DND-41 (cell line): ENCODE data around the gene ATP2A3.
A peak's percentile ranks its signal among the peaks of the same experiment; 100 is the strongest.

Experiments used
- ATAC-seq: fragments of 200-7000 bp; cut with Tn5 transposase; 3 replicates; pipeline ENCODE4 v1.9.1; 2021; ENCODE audit warnings: low read depth; ENCODE audit not compliant: insufficient read depth
- DNase-seq: peaks from one replicate; pipeline ENCODE4 v3.0.0-alpha.2; 2020
- H2AFZ ChIP-seq: 2 replicates; pipeline ENCODE4 v1.6.0; 2012; ENCODE audit warnings: low read depth, low read length
- H3K27ac ChIP-seq: 2 replicates; pipeline ENCODE4 v1.5.1; 2012; ENCODE audit warnings: low read length, inconsistent platforms
- H3K27me3 ChIP-seq: fragments of 200-600 bp; sonication (generic); 2 replicates; pipeline ENCODE4 v1.6.0; 2012; ENCODE audit warnings: low read length, mild to moderate bottlenecking, inconsistent platforms; ENCODE audit not compliant: insufficient read depth, poor library complexity
- H3K36me3 ChIP-seq: 2 replicates; pipeline ENCODE4 v1.5.1; 2012; ENCODE audit warnings: low read length, inconsistent platforms; ENCODE audit not compliant: insufficient read depth
- H3K4me1 ChIP-seq: 2 replicates; pipeline ENCODE4 v1.5.1; 2012; ENCODE audit warnings: mild to moderate bottlenecking, low read length; ENCODE audit not compliant: insufficient read depth
- H3K4me2 ChIP-seq: 2 replicates; pipeline ENCODE4 v1.6.0; 2012; ENCODE audit warnings: mild to moderate bottlenecking, moderate library complexity, low read length, inconsistent platforms; ENCODE audit not compliant: insufficient read depth
- H3K4me3 ChIP-seq, 2 experiments: fragments of 200-600 bp in 1 of 2; shearing (Covaris generic) in 1 of 2; 2 replicates each; pipeline ENCODE4 v1.5.1; 2012 to 2016; ENCODE audit warnings: inconsistent platforms in 2 of 2, low read length in 2 of 2, mild to moderate bottlenecking in 2 of 2, low read depth in 1 of 2, moderate library complexity in 1 of 2
- H3K79me2 ChIP-seq: 2 replicates; pipeline ENCODE4 v1.6.0; 2012; ENCODE audit warnings: low read length, inconsistent platforms; ENCODE audit not compliant: insufficient read depth
- H3K9ac ChIP-seq: 2 replicates; pipeline ENCODE4 v1.6.0; 2012; ENCODE audit warnings: low read depth, mild to moderate bottlenecking, inconsistent platforms, low read length, moderate library complexity
- H3K9me3 ChIP-seq: 2 replicates; pipeline ENCODE4 v1.5.1; 2012; ENCODE audit warnings: low read length, moderate library complexity, mild to moderate bottlenecking, inconsistent platforms; ENCODE audit not compliant: insufficient read depth, severe bottlenecking
- H4K20me1 ChIP-seq: 2 replicates; pipeline ENCODE4 v1.6.0; 2012; ENCODE audit warnings: low read length; ENCODE audit not compliant: insufficient read depth
- CTCF ChIP-seq: IDR thresholded peaks from 2 replicates; pipeline ENCODE4 v1.5.1; 2012; ENCODE audit warnings: borderline replicate concordance, low read length, moderate library complexity, mild to moderate bottlenecking; ENCODE audit not compliant: poor library complexity, severe bottlenecking; ENCODE audit errors: extremely low read depth
- EZH2 ChIP-seq: IDR thresholded peaks from 3 replicates; pipeline ENCODE4 v1.6.1; 2012; ENCODE audit warnings: borderline replicate concordance, low read depth, mild to moderate bottlenecking, moderate library complexity, low read length, inconsistent platforms; ENCODE audit not compliant: severe bottlenecking

ATP2A3 gene

GRCh38 chr17:4004517-4005295 is 40.5 kb upstream of the ATP2A3 start:
- no peak overlapping the region for H3K9ac ChIP-seq
- no peak overlapping the region for H3K4me2 ChIP-seq
- TF ChIP-seq CTCF (peak; percentile 88), EZH2 (no peak)
- H3K27me3 ChIP-seq: no peaks in the 10 kb centered on the region
- no peaks in the 10 kb centered on the region for H3K9me3 ChIP-seq
- no peak overlapping the region for H3K27ac ChIP-seq
- H3K36me3 ChIP-seq: peaks cover 44% of the 10 kb centered on the region
- H3K79me2 ChIP-seq: no peaks in the 10 kb centered on the region
- DNase-seq (peak; percentile 64), ATAC-seq (peak; percentile 84)
- peaks cover 8% of the 10 kb centered on the region for H4K20me1 ChIP-seq
- H3K4me3 ChIP-seq: no peak overlapping the region
- no peak overlapping the region for H2AFZ ChIP-seq
- no peaks in the 10 kb centered on the region for H3K4me1 ChIP-seq

- Histone ChIP-seq H3K27me3 (no peaks in the 10 kb centered on the region), H3K27ac (no peak overlapping the region), H3K79me2 (no peaks in the 10 kb centered on the region), H3K9me3 (no peaks in the 10 kb centered on the region), H3K4me1 (no peaks in the 10 kb centered on the region), H3K9ac (no peak overlapping the region), H4K20me1 (peaks cover 8% of the 10 kb centered on the region), H3K36me3 (peaks cover 34% of the 10 kb centered on the region), H2AFZ (no peak overlapping the region), H3K4me2 (no peak overlapping the region), H3K4me3 (no peak overlapping the region)
- TF ChIP-seq EZH2 (no peak), CTCF (no peak)
- no peak for ATAC-seq
- DNase-seq: no peak
Measured at GRCh38 chr17:4003501-4004421, 39.5 kb upstream of the ATP2A3 start.

GRCh38 chr17:4003131-4003500 is 38.9 kb upstream of the ATP2A3 start:
- no peak for ATAC-seq
- Histone ChIP-seq H2AFZ (no peak overlapping the region), H3K4me2 (no peak overlapping the region), H3K79me2 (no peaks in the 10 kb centered on the region), H3K9ac (no peak overlapping the region), H3K9me3 (no peaks in the 10 kb centered on the region), H4K20me1 (peaks cover 8% of the 10 kb centered on the region), H3K4me3 (no peak overlapping the region), H3K27ac (no peak overlapping the region), H3K27me3 (no peaks in the 10 kb centered on the region), H3K36me3 (peaks cover 28% of the 10 kb centered on the region), H3K4me1 (no peaks in the 10 kb centered on the region)
- DNase-seq: no peak
- TF ChIP-seq CTCF (no peak), EZH2 (no peak)
